ENCODE data around the gene UPK1B.
"Not testable (repeated sequence)": the region's sequence is repeated elsewhere in the genome, so short reads cannot be mapped to it uniquely, and the experiment has no call there.

The UPK1B gene

DNA sequence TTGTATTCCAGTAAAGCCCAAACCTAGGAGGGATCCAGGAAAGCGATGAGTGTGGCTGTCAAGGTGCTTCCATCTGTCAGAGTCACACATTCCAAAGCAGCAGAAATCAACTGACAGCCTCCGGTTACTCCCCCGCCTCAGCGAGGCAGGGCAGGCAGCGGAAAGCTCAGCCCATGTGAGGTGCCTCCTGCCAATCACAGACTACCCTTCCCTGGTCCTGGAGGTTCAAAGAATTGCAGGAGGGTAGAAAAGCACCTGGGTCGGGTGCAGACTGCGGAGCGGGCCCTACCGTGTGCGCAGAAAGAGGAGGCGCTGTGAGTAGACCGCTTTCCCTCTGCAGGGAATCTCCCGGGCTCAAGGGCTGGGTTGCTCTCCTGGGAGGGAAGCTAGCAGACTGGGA is at the start of gene UPK1B:
TSS of gene UPK1B (plus strand) at position 274 of the 400 bp plus-strand sequence. CDS start 13,144 bp downstream, outside the sequence.
- no peak for DNase-seq (ENCODE audit: low read depth)
- TF ChIP-seq, protein P1, sequence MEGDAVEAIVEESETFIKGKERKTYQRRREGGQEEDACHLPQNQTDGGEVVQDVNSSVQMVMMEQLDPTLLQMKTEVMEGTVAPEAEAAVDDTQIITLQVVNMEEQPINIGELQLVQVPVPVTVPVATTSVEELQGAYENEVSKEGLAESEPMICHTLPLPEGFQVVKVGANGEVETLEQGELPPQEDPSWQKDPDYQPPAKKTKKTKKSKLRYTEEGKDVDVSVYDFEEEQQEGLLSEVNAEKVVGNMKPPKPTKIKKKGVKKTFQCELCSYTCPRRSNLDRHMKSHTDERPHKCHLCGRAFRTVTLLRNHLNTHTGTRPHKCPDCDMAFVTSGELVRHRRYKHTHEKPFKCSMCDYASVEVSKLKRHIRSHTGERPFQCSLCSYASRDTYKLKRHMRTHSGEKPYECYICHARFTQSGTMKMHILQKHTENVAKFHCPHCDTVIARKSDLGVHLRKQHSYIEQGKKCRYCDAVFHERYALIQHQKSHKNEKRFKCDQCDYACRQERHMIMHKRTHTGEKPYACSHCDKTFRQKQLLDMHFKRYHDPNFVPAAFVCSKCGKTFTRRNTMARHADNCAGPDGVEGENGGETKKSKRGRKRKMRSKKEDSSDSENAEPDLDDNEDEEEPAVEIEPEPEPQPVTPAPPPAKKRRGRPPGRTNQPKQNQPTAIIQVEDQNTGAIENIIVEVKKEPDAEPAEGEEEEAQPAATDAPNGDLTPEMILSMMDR (IDR thresholded peaks at IDR 0.05; ENCODE audit: insufficient read depth, low read depth, low read length, missing control alignments) = no peak
- no peak within 1 kb of the TSS for H3K4me3 ChIP-seq (ENCODE audit: low read depth, low read length)

DNA sequence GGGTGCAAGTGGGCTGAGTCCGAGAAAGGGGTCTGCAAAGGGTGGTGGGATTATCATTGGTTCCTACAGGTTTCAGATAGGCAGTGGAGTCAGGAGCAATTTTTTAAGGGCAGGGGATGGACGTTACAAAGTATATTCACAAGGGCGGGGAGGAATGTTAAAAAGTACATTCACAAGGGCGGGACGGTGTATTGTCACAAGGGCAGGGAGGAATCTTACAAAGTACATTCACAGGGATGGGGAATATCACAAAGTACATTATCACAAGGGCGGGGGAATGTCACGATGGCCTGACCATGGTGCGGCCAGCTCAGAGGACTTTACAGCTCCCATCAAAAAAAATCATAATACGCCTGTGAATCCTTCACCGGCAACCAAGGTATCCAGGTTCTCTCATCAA is 48.1 kb upstream of the UPK1B start:
- no peak overlapping the region for H3K4me3 ChIP-seq (ENCODE audit: low read depth, low read length)
- no peak for DNase-seq (ENCODE audit: low read depth)
- TF ChIP-seq, protein P1 (IDR thresholded peaks at IDR 0.05; ENCODE audit: insufficient read depth, low read depth, low read length, missing control alignments) = no peak

DNA sequence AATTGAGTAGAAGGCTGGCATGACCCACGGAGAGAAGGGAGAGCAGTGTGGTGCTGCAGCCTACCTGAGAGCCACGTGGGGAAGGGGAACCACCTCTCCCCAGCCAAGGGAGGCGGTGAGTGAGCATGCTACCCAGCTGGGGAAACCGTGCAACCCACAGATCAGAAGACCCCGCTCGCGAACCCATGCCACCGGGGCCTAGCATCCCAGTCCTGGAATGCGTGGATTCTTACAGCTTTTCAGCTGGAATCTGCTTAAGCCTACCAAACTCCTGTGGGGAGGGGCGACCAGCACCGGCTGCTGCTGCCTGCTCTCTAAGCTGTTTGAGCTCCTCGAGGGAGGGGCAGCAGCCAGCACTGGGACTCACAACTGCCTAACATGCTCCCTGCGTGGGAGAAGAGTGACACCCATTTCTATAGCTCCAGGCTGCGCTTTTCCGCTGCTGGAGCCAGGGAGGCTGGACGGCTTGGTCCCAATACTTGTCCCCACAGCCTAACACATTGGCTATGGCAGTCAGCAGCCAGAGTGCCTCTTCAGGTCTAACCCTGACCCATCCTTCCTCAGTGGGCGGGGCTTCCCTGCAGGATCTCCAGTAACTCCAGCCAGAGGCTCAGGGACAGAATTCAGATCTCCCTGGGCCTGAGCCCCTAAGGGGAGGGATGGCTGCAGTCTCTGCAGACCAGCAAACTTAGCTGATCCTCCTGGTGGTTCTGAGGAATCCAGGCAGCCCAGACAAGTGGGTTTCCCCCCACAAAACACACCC is 47.5 kb upstream of the UPK1B start:
- no peak for DNase-seq (ENCODE audit: low read depth)
- no peak overlapping the region for H3K4me3 ChIP-seq (ENCODE audit: low read depth, low read length)
- TF ChIP-seq, protein P1 (IDR thresholded peaks at IDR 0.05; ENCODE audit: insufficient read depth, low read depth, low read length, missing control alignments) = no peak

DNA sequence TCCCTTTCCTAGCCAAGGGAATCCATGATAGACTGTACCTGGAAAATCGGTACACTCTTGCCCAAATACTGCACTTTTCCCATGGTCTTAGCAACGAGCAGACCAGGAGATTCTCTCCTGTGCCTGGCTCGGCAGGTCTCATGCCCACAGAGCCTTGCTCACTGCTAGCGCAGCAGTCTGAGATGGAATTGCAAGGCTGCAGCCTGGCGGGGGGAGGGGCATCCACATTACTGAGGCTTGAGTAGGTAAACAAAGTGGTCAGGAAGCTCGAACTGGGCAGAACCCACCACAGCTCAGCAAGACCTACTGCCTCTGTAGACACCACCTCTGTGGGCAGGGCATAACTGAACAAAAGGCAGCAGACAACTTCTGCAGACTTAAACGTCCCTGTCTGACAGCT is 43.1 kb upstream of the UPK1B start:
- H3K4me3 ChIP-seq (ENCODE audit: low read depth, low read length); DNase-seq (ENCODE audit: low read depth): not testable (repeated sequence)

DNA sequence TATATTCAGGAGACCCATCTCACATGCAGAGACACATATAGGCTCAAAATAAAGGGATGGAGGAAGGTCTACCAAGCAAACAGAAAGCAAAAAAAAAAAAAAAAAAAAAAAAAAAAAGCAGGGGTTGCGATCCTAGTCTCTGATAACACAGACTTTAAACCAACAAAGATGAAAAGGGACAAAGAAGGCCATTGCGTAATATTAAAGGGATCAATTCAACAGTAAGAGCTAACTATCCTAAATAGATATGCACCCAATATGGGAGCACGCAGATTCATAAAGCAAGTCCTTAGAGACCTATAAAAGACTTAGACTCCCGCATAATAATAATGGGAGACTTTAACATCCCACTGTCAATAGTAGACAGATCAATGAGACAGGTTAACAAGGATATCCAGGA is 41.1 kb upstream of the UPK1B start:
- H3K4me3 ChIP-seq (ENCODE audit: low read depth, low read length); DNase-seq (ENCODE audit: low read depth): not testable (repeated sequence)

DNA sequence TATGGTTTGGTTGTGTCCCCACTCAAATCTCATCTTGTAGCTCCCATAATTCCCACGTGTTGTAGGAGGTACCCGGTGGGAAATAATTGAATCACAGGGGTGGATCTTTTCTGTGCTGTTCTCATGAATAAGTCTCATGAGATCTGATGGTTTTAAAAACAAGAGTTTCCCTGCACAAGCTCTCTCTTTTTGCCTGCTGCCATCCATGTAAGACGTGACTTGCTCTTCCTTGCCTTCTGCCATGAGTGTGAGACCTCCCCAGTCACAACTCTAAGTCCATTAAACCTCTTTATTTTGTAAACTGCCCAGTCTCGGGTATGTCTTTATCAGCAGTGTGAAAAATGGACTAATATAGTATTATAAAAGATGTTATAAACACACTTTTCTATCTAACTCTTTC is 34.0 kb upstream of the UPK1B start:
- not testable (repeated sequence) for DNase-seq (ENCODE audit: low read depth); H3K4me3 ChIP-seq (ENCODE audit: low read depth, low read length)

DNA sequence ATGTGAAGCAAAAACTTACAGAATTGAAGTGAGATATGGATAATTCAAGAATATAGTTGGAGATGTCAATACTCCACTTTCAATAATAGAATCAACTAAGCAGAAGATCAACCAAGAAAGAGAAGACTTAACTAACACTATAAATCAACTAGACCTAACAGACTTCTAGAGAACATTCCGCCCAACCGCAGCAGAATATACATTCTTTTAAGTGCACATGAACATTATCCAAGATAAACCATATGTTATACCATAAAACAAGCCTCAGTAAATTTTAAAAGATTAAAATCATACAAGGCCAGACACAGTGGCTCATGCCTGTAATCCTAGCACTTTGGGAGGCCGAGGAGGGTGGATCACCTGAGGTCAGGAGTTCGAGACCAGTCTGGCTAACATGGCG is 32.9 kb upstream of the UPK1B start:
- DNase-seq (ENCODE audit: low read depth) = no peak
- TF ChIP-seq, protein P1 (IDR thresholded peaks at IDR 0.05; ENCODE audit: insufficient read depth, low read depth, low read length, missing control alignments) = no peak
- H3K4me3 ChIP-seq (ENCODE audit: low read depth, low read length) = no peak overlapping the region

DNA sequence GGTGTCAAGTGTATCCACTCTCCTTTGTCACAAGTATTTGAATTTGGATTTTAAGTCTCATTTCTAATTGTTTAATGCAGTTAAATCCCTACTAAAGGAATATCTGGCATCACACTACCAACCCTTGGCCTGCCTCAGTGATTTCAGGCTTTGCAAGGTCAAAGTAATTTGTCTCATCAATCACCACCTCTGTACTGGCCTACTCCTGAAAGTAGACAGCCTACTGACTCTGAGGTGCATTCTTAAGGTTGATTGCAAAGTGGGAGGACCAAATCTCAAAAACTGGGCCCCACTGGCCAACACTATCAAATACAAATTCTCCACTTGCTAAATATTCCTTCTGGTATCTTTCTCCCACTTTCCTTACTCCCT is 28.3 kb upstream of the UPK1B start:
- no peak overlapping the region for H3K4me3 ChIP-seq (ENCODE audit: low read depth, low read length)
- no peak for DNase-seq (ENCODE audit: low read depth)
- TF ChIP-seq, protein P1 (IDR thresholded peaks at IDR 0.05; ENCODE audit: insufficient read depth, low read depth, low read length, missing control alignments) = no peak
